Stimulated activated naive CD4-positive, alpha-beta T cell (primary cell): ENCODE data around the gene ABCC11.

ENCODE experiments used
- DNase-seq, 6 experiments: peaks; one replicate each; lab custom pipeline; 2025; lab: John Stamatoyannopoulos, UW

The ABCC11 gene

GRCh38 chr16:48161906-48162305 lies 85.4 kb downstream of the ABCC11 start:
- no peak for DNase-seq

GRCh38 chr16:48160575-48160974 lies 86.8 kb downstream of the ABCC11 start:
- DNase-seq, result no peak

GRCh38 chr16:48158296-48158695 lies 89.0 kb downstream of the ABCC11 start:
- DNase-seq, result no peak

DNA sequence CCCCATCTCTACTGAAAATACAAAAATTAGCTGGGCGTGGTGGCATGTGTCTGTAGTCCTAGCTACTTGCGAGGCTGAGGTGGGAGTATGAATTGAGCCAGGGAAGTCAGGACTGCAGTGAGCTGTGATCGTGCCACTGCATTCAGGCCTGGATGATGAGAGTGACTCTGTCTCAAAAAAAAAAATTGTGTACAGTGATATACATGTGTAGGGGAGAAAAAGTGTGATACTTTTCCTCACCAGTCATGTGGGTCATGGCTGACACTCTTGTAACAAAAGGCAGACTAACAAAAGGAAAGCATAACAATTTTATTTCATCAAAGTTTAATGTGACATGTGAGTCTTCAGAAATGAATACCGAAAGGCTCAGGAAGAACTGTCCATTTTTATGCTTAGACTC lies 89.5 kb downstream of the ABCC11 start:
- no peak for DNase-seq

DNA sequence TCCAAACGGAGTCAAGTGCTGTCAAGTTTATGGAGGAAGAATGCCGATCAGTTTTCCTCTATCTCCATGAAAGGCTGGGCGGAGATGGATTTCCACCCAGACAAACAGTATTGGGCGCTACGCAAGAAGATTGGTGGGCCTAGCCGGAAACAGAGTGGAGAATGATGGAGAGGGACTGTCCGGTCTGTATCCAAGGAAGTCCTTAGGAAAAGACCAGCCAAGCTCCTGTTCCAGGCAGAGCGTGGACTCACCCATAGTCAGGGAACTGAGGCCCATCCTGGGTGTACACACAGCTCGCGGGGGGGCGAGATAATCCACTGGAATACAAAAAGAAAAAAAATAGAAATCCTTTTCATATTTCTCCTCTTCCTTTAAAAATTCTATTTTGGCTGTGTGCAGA lies 90.0 kb downstream of the ABCC11 start:
- DNase-seq, result no peak

- peak; percentile 45 to 76 (median 60) for DNase-seq
These were observed 90.5 kb downstream of the ABCC11 start for GRCh38 chr16:48156790-48157209.

DNA sequence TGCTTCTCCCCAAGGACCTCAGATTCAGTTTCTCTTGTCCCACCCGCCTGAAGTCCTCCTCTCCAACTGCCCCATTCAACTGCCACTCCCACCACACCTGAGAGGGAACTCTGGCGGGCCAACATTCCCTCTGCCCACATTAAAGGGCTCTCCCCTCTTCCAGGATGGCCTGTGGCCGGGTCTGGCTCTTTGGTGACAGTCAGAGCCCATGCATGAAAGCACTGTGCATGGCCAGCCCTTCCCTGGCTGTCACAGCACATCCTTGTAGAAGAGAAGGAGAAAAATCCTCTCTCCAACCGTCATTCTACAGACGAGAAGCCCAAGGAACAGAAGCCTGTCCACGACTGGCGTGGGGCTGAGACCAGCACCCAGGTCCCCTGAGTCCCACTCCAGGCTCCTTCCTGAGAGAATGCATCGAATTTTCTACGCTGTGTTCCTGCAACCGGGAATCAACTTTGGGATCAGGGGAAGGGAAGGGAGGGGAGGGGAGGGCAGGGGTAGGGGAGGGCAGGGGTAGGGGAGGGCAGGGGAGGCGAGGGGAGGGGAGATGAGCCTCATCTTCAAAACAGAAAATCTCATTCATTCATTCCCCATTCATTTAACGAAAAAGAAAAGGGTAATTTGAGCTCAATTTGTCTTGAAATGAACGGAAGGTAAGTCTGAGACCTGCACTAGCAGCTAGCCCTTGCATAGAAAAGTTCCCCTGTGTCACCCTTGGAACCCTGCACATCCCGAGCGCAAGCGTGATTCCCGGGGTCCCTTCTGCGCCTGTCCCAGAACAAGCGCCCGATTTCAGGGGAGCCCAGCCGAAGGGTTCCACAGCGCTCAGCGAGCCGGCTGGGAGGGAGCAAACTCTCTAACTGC lies 91.2 kb downstream of the ABCC11 start, which contains the start of gene ABCC12:
ABCC12 (minus strand) TSS at position 68 of the 864 bp plus-strand sequence. CDS start 9,569 bp downstream, outside the sequence.
- no peak for DNase-seq

DNA sequence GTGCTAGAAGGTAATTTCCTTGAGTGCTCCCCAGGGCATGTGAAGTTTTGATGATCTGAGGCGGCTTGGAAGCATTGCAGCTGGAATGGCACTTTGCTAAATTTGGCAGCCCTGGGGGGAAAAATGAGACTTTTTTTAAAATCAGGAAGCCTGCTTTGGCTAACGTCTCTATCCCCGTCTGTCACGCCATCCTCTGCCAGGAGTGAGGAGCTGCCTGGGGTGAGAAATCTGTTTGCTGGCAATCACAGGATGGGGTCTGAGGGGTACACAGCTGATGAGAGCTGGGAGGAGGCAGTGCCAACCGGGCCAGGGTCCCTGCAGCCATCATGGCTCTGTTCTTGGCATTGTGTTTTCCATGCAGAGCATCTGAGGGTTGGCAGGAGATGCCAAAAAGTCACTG lies 93.6 kb downstream of the ABCC11 start:
- DNase-seq, result no peak

DNA sequence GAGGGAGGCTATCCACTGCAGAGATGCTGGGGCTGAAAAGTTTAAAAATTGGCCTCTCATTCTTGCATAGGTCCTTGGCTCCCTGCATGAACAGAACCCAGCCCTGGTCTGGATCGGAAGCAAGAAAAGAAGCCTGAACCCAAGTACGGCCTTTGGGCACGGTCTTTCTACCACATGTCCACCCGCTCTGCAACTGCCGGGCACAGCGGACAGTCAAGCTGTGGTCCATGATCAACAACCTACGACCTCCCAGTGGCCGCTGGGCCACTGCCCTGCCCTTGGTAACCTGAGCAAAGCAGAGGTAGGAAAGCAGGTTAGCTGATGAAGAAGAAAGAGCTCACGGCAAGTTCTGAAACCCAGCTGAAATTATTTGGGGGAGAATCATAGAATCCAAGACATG lies 95.1 kb downstream of the ABCC11 start:
- no peak for DNase-seq

DNA sequence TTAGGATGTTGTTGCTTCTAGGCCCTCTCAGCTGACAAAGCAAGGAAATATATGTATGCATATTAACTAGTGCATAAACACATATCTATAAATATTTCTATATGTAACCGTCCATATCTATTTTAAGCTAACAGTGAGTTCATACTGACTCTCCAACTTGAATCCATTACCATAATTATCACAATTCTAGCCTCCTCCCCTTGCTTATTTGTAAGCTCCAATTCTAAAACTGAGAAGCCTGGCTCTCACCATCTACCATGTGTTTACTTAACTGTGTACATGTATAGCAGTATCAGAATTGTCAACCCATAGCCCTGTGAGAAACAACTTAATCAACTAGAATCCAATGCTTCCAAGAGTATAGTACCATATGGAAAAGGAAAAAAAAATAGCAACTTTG lies 96.6 kb downstream of the ABCC11 start:
- DNase-seq, result no peak

- no peak for DNase-seq
These were observed 100.6 kb downstream of the ABCC11 start for GRCh38 chr16:48146710-48147109.

- DNase-seq, result no peak
These were observed 101.2 kb downstream of the ABCC11 start for GRCh38 chr16:48146131-48146530.

DNA sequence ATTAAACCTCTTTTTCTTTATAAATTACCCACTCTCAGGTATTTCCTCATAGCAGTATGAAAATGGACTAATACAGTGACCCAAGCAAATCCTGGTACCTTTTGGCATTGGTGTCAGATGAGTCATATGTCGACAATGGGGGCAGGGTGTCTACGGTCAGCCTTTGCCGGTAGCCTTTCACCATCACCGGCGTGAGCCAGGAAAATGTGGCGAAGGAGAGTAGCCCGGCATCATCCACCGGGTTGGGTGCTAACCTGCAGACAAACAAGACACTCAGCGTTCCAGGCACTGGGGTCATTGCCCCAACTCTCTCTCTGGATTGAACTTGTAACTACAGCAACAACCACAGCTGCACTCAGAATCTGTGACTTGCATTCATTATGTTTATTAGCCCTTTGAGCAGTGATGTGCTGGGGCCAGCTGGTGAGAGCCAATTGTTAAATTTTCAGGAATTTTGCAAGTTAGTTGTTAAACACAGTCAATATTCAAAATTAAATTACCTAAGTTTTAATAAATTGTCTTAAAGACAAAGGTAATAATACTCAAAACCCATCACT lies 103.4 kb downstream of the ABCC11 start:
- DNase-seq, result no peak

DNA sequence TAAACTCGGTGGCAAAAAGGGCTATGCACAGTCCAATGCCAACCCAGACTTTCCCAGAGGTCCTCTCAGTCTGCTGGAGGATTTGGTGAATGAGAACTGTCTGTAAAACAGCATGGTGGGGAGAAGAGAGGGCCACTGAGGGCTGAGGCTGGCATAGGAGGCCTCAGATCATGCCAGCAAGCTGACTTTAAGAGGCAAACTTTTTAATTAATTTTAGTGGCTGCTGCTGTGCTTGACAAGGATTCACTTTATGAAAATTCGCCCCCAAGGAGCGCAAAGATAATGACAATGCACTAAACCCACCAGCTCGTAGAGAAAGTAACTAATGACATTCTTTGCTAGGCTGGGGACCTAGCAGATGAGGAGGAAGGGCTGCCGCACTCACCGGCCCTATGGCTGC lies 106.5 kb downstream of the ABCC11 start:
- DNase-seq, result no peak

- no peak for DNase-seq
These were observed 107.8 kb downstream of the ABCC11 start for GRCh38 chr16:48139517-48139916.

DNA sequence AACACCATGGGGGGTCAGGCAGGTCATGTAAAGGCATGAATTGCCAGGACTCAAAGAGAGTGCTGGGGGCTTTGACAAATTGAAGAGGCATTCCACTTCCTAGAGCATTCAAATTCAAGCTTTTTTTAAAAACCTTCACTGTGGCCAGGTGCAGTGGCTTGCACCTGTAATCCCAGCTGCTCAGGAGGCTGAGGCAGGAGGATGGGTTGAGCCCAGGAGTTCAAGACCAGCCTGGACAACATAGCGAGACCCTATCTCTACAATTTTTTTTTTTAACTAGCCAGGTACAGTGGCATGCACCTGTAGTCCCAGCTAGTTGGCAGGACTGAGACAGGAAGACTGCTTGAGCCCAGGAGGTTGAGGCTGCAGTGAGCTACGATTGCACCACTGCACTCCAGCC lies 108.8 kb downstream of the ABCC11 start:
- DNase-seq, result no peak

DNA sequence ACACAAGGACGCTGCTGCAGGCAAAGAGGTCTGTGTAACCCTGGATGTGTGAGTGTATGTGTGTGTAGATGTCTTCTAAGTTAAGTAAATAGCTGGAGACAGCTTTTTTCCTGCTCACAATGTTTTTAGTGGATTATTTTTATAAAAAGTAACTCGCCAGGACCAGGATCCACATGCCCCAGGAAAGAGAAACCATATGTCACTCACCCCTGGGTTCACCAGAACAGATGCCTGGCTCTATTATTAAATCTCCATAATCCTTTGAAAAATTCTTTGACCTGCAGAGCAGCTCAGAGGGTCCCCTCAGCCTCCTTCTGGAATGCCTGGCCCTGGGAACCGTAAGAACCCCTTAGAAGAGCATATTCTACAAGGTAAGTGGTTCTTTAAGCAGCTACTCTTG lies 109.5 kb downstream of the ABCC11 start:
- DNase-seq, result no peak

GRCh38 chr16:48136547-48137360 lies 110.6 kb downstream of the ABCC11 start:
- no peak for DNase-seq

DNA sequence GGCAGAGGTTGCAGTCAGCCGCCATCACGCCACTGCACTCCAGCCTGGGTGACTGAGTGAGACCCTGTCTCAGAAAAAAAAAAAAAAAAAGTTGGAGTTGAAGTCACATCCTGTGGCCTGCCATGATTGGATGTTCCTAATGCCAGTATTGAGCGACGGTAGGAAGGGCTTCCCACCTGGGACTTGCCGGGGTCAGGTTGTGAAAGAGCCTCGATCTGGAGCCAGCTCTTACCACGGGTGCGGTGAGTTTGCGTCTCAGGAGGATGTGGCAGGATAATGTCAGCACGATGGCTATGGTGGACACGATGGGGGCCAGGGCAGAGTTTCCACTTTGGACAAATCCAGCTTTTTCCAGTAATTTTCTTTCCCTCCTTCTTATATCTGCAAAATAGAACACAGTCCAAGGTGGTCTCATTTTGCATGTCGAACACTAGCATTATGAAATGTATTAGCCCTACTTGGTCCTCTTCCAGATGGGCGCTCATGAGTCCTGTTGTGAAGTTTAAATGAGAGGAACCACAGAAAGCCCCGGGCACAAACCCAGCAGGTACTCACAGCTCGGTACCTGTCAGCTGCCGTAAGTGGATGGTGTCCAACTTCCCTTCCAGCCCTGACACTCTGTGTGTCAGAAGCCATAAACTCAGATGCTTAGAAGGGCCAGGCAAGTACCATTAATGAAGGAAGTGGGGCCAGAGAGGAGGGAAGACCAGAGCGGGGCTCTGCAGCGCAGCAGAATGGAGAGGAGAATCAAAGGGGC lies 113.7 kb downstream of the ABCC11 start:
- no peak for DNase-seq

DNA sequence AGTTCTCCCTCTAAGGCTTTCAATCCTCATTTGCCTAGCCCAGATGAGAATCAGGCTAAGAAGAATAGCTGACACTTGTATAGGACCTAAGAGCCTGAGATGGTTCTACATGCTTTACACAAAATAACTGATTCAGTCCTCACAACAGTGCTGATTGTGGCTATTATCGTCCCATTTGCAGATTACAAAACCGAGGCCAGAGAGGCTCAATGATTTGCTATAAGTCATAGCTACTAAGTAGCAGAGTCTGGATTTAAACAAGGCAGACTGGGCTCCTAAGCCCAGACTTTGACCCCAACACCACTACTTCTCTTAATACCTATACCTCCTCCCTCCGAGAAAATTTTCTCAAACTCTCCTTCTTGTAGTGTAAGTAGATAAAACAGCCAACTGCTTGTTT lies 114.6 kb downstream of the ABCC11 start:
- no peak for DNase-seq

- no peak for DNase-seq
These were observed 116.0 kb downstream of the ABCC11 start for GRCh38 chr16:48131201-48131935.
